OCI-LY3 (cell line): ENCODE results near the gene AFTPH.

Experiments
- EZH2phosphoT487 ChIP-seq: fragments of 200-600 bp; shearing (Covaris generic); IDR thresholded peaks from 2 replicates; pipeline ENCODE4 v1.6.1; 2018; ENCODE audit warnings: antibody characterized with exemption, mixed run types, low read depth
- TF ChIP-seq, protein P1 (sequence below): fragments of 200-600, 300-600 bp; sonication (generic); IDR thresholded peaks from 2 replicates; pipeline ENCODE4 v1.5.1; 2014; ENCODE audit warnings: antibody characterized with exemption, low read length, low read depth

GRCh38 chr2:64558445-64559081 lies 34.4 kb downstream of the AFTPH start:
- TF ChIP-seq, protein P1, sequence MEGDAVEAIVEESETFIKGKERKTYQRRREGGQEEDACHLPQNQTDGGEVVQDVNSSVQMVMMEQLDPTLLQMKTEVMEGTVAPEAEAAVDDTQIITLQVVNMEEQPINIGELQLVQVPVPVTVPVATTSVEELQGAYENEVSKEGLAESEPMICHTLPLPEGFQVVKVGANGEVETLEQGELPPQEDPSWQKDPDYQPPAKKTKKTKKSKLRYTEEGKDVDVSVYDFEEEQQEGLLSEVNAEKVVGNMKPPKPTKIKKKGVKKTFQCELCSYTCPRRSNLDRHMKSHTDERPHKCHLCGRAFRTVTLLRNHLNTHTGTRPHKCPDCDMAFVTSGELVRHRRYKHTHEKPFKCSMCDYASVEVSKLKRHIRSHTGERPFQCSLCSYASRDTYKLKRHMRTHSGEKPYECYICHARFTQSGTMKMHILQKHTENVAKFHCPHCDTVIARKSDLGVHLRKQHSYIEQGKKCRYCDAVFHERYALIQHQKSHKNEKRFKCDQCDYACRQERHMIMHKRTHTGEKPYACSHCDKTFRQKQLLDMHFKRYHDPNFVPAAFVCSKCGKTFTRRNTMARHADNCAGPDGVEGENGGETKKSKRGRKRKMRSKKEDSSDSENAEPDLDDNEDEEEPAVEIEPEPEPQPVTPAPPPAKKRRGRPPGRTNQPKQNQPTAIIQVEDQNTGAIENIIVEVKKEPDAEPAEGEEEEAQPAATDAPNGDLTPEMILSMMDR, result no peak
- TF ChIP-seq EZH2phosphoT487, result no peak
